Fibroblast of skin of right biceps (primary cell): ENCODE measurements around the gene SCD5.
A peak's percentile ranks its signal among the peaks of the same experiment; 100 is the strongest.

Experiments used
- DNase-seq: peaks from one replicate; pipeline ENCODE4 v3.0.0-alpha.2; 2013

The SCD5 gene

DNA sequence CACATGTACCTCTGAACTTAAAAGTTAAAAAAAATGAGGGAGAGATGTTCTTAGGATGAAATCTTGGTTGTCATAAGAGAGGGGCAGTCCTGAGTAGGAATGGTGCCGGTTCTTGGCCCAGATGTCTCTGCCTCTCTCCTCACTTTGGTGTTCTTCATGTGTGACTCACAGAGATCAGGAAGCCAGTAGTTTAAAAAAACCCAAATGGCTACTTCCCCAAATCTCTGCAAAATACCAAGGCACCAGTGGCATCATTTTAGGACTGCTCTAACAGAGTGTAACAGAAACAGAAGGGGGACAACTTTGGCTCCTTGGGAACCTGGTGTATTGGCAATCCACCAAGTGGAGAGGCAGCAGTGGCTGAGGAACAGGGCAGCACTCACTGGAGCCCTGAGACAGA, 116.8 kb downstream of the SCD5 start:
- DNase-seq = no peak

DNA sequence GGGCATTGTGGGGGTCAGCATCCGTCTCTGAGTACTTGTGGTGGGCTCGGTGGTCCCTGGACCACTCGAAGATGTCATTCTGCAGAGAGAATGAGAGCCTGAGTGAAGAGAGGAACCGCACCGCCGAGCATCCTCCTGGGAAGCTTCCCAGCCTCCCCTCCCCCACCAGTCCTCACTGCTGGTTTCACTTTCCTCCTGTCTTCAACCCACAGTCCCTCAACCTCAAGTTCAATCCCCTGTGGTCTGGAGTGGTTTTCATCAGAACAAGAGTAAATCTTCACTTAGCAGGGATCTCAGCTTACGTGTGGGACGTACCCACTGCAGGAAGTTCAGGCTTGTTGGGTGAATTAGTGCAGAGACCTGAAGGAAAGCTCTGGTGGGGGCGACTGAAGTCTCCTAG, 117.8 kb downstream of the SCD5 start:
- DNase-seq = no peak

DNA sequence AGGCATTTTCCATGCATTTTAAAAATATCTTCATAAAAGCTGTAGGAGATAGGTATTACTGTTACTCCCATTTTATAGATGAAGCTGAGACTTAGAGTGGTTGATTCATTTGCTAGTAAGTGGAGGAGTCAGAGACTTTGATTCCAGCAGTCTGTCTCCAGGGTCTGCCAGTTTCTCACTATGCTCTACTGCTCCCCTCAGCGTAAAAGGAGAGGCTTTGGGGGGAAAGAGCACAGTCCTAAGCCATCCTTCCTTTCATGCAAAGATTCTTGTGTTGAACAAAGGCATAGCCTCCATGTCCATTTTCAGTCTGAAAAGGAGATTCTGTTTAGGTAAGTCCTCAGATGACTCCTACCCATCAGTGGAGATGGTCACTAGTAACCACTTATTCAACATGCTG, 119.1 kb downstream of the SCD5 start:
- no peak for DNase-seq

DNA sequence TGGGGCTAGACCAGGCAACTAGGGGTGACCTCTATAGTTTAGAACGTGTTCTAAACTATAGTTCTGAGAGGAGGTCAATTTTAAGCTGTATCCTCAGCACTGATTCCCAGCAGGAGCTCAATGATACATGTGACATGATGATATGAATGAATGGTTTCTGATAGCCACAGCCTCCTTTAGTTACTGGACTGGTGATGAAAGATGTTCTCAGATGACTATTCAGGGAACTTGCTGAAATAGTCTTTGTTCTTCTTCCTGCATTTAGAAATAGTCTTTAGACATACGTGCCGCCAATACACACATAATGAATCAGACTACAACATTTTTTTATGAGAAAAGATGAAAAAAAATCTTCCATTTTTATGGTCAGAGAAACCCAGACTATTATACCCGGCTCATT, 120.5 kb downstream of the SCD5 start:
- DNase-seq = no peak

DNA sequence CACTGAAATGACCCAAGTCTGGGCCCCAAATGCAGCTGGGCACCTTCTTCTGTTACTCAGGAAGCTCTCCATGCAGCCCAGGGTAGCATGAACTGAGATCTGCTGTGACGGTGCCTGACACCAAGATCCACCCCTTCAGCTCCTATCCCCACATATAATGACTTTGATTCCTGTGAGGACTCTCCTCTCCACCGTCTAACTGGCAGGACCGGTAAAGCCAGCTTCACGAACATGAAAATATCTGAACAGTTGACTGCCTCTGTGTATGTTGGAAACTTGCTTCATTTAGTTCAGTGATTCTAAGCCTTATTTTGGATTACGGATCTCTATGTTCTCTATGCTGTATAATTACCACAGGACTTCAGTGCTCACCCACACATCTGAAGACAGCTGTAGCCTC, 121.3 kb downstream of the SCD5 start:
- DNase-seq = no peak

DNA sequence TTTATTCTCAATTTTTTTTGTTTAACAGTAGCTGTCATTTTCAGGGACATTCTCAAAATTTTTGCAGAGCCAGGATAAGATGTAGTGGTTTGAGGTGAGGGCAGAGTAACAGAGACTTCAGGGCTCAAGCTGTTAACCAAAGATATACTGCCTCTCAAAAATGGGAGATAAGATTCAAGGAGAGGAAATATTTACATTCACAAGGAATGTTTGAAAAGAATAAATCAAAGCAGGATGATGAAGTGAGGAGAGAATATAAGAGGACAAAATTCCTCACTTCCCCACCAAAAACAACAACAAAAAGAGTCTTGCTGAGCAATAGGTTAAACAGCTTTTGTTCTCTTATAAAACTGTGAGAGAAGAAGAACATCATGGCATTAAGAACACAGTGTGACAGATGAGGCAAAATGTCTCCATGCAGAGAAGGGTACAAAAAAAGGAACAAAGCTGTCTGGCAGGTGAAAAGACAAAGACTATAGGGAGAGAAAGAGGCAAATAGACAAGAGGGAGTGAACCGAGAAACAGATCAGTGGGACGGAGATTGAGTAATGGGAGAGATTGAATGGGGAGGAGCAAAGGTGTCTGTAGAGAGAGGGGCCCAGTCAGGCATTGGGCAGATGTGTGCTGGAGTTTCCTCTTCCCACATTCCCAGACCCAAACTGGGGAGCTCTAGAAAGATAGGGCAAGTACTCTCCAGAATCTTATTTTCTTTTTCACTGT, 130.7 kb downstream of the SCD5 start:
- peak; percentile 44 for DNase-seq

DNA sequence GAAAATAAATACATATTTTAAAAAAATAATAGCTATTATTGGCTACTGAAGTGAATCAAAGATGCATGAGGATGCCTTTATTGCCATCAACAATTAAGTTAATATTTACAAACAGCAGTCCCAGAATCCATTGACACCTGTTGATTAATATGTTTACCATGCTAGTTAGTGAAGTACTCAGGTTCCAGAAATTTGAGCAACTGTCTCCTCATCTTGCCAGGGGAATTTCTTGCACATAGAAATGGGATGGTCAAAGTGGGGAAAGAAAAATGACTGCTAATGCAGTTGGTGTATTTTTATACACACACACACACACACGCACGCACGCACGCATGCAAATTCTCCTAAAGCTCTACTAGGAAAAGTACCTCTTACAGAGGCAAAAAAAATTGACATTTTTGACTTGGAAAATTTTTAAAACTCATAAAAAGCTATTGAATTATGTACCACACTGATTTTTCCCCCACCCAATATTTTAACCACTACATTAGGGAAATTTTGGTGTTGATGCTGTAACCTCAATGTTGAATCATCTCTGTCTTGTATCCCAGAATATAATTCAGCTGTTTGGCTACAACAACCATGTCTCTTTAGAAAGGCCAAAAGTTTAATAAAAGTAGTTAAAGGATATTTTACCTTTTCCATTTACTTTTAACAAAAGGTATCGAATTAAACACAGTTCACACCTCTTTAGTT, 131.5 kb downstream of the SCD5 start:
- no peak for DNase-seq

DNA sequence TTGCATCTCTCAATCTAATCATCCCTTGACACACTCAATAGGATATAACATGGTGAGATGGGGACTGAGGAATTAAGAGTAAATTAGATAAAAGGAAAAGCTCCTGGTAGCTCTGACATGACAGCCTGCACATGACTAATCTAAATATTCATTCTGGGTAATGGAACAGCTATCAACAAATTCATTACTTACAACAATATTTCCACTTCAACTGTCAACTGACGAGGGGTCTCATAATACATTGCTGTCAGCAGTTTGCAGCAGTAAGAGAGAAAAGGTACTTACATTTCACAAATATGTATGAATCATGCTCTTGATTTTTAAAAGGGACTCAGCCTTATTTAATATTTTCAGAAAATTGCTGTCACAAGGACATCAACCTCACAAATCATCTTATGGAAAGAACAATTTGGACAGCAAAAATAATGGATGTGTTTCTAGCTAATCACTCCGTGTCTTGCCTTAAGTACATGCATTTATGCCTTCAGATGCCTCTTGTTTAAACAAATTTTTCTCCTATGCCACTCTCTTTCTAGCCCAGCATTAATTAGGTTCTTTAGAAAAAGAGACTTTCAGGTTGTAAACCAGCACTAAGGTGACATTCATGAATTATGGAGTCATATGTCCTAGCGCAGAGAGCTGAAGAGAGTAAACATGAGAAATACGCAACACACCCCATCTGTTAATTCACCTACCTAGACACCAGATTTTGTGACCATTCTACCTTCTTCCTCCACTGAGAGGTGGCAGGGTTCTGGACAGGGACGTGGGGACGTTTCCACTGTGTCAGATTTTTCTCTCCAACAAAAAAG, 137.2 kb downstream of the SCD5 start:
- DNase-seq = peak; percentile 8

DNA sequence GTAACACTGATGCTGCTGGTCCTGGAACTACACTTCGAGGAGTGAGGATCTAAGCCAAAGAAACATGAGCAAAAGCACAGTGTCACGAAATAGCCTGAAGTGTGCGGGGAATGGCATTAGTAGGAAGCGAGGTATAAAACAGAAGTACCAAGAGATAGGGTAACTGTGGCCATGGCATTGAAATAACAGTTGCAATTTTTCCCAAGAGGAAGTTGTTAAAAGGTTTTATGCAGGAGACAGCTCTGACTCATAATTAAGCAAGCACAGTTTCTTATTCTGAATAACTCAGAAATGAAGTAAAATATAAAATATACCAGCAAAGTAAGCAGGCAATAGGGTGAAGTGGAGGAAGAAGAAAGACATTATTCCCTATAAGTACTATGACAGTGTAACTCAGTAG, 146.5 kb downstream of the SCD5 start:
- DNase-seq = peak; percentile 11

DNA sequence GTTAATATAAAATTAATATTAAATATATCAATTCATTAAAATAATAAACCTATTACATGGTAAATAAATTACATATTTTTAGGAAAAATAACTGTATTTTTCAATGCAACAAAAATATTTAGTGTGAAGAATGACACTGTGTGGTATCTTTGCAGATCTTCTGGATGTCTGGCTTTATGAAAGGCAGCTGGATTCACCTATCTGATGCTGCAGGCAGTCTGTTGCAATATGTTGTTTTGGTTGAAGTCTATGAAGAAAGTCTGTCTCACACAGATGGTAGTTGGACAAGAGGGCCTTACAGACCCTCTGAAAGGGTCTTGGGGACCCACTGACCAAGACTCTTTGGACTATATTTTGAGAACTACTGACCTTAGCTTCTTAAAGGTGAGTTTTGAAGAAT, 147.7 kb downstream of the SCD5 start:
- DNase-seq = no peak

DNA sequence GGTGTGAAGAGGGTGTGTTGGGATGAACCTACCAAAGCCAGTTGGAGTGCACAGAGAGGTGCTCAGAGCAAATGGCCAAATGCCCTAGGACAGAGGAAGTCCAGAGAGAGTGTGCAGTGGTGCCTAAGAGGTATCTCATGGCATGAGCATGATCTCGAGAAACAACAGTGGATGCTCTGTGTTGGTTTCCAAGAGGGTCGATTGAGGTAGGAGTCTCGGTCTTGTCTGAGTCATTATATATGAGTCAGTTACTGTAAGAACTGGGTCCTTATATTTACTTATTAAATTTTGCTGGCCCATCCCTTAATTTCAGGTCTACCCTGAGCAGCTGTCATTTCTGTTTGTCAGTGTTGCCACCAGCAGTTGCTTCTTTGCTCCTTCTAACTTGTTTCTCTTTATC, 150.2 kb downstream of the SCD5 start:
- peak; percentile 44 for DNase-seq

DNA sequence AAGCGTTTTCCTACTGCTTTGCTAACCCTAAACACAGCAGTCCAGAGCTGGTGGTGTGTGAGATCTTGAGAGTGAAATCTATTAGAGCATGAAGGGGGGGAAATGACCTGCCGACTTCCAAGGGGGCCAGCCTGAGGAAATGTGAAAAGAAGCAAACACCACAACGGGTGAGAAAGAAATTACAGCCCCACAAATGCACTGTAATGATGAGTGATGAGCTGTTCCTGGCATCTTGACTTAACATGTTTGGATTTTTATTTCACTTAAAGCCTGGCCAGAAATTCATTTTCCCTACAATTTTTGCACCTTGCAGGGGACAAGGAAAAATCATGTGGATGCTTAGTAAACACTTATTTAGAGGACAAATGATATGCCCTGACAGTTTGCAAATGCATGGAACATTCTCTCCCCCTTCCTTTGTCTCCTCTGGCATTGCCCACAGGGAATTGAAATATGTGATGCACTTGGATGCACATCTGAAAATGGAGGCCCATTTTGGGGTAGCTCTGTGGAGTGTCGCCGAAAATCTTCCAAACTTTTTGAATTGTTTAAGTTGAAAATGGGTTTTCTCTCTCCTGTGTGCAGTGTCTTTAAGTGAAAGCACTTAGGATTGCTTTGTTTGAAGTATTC, 152.5 kb downstream of the SCD5 start:
- DNase-seq = no peak

DNA sequence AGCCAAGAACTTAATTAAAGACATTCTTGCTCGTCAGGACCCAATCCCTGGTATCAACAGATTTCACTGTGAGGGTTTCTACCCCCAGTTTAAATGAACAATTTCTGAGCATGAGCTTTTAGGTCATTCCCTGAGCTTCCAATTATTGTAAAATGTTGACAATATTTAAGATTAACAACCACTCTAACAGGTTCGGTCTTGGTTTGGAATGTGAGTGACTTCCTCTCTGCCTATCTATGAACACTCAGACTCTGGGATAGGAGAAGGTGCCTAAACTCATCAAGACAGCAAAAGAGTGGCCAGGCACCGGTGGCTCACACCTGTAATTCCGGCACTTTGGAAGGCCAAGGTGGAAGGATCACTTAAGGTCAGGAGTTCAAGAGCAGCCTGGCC, 153.9 kb downstream of the SCD5 start:
- DNase-seq = no peak

DNA sequence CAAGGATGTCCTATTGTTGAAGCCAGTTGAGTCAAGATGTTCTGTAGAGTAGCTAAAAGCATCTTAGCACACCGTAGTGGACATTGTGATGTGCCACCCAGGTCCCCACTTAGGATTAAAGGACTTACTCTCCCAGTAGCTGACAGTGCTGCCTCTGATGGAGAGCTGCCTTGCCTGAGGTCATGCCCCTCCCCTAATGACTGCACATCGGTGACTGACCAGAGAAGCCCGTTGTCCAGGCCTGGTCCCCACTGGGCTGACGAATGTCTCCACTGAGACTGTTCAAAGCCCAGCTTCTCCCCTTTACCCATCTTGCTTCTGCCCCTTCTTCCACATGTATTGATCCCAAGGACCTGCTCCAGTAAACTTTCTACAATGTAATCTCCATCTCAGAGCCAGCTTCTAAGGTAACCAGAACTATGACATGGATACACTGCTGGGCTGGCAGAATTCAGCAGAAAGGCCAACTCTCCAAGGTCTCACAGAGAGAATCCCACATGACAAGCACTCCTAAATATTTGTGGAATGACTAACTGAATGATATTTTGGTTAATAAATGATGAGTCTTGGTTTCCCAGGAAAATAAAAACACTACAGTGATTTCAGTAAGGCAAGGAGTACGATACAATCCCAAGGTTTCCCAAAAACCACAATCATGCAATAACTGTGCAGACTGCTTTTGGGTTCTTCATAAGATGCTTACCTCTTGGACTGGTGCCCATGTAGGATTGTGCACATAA, 154.4 kb downstream of the SCD5 start:
- peak; percentile 94 for DNase-seq

DNA sequence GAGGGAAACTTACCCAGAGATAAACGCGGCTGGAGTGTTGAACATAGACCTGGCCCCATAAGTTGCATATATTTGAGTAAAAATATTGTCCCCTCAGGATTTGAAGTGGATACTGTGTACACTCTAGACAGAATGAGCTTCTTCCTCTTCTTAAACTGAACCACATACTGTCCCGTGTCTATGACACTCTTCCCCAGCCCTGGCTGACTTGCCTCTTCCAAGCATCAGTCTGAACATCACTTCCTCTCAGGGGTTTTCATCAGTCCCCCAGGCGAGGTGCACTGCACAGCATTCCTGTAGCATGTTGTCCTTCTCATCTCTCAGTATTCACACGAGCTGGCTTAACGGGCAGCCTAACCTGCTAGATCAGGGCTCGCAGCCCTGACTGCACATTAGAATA, 156.3 kb downstream of the SCD5 start:
- DNase-seq = no peak

DNA sequence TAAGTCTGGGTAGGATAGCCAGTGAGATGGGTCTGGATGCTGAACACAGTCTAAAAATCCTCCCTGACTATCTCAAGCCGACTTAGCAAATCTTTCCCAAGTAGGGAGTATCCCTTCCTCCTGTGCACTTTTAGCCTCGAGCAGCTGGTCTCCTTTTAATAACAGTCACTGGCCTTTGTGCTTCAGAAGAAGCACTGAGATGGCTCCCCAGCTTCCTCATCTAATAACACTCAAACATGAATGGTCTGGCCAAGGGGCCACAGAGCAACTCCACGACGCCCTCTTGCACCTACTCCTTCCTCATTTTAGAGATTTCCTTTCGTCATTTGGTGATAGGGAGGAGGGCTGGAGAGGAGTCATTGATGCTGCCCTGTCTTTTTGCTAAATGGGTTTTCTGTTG, 158.1 kb downstream of the SCD5 start:
- no peak for DNase-seq

DNA sequence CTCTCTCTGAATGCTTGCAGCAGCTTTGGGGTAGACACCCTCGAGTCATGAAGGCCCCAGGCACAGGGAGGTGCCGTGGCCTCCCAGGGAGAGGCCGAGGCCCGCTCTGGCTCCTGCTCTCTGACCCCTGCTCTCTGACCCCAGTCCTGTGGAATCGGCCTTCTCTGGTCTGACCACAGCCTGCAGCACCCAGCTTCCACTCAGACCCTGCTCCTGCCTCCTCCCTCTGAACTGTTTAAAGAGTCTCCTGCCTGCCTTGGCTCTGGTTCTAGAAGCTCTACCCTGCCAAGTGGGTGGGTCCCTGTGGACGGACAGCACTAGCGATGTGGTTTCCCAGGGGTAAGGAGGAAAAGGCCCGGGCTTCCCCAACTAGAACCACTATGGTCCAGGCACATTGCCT, 158.6 kb downstream of the SCD5 start:
- DNase-seq = no peak

DNA sequence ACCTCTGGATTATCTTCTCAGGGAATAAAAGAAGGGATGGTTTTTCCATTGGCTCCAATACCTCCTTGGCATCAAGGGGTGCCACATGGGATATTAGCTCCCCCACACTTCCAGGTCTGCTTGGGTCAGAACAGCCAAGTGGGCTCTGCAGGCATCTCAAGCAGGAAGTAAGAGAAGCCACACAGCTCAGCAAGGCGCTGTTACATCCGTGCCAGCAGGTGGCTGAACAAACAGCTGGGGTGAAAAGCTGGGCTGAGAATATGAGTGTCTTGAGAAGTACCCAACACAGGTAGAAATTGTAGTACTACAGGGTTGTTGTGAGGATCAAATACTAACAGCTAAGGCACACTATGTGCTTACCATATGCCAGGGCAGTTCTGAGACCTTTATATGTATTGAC, 160.1 kb downstream of the SCD5 start:
- DNase-seq = no peak

DNA sequence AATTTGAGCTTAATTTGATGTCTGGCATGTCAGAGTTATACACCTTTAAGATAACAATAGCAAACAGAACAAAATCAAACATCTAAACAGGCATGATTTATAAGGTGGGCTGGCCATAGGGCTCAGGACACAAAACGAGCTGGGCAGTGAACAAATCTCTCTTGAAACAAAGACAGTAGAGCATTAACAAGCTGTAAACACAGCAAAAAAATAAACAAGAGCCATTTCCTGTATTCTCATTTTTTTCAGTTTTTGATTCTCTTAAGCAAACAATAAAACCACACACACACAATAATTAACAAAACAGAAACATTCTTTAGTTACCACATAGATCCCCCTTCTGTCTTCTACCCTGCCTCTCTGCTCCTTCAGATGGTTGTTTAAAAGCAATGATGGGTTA, 168.5 kb downstream of the SCD5 start:
- DNase-seq = no peak

DNA sequence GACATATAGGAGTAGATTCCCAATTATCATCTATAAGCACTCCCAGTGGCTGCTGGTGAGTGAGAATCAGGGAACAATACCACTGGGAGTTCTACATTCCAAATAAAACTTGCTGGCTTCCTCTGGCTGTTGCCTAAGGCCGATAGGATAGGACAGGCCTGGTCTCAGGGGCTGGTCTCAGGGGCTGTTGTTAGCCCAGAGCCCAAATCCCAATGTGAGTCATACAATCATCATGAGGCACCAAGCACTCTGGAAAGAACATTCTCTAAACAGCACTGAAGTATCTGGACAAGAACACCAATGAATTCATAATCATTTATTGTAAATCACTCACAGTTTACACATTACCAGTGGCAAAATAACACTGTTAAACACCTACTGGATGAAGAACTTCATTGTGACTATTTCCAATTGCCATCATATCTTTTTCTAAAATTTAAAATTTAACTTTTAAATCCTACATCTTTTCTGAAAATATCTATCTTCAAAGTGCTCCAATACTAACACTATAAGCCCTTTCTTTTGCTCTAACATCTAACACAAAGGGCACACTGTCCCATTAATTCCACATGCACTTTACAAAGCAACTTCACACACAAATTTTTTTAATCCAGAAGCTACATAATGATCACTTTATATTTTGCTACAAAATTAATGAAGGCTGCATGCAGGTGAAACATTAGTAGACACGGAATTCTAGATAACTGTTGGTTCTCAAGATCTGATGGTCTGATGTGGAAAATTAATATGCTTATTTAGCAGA, 169.2 kb downstream of the SCD5 start:
- DNase-seq = peak; percentile 39

DNA sequence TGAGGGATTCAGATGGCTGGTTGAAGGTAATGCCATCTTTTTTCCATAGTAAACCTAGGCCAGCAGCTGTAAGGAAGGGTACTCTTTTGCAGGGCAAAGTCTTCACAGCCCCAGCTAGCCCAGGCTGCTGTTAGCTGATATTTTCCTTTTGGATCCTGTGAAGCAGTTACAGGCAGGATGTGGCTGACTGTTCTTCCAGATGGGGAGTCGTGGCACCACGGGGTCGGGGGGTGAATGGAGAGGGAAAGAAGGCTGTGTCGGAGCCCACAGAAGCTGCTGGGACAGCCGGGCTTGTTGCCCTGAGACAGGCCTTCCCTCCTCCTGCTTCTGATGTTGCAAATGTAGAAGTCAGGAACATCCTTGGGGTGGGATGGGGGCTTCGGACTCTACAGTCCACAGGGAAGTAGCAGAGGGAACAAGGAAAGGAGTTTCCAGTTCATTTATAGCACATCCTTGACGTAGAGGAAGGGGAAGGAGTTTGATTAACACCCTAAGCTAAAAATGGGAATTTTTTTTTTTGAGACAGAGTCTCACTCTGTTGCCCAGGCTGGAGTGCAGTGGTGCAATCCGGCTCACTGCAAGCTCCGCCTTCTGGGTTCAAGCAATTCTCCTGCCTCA, 172.2 kb downstream of the SCD5 start:
- DNase-seq = no peak

DNA sequence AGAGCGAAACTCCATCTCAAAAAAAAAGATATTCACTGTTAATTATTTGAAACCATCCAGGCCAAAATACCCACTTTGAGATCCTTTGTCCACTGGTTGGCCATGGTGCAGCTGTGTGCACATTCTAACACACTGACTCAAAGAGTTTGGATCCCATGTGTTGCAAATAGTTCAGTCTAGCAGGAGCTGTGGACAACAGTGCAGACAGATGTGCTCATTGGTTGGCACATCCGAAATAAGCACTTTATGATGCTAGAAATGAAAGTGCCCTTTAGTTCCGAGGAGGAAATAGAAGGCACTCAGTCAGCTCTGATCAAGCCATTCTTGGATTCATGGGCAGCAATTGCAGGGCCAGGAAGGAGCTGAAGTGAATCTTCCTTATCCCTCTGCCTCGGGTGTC, 173.8 kb downstream of the SCD5 start:
- no peak for DNase-seq
